ENCODE results near the gene SMTNL2. TPM values are rescaled to one million over a fixed set of nuclear protein-coding genes. Genes with fewer than 3 reads are reported as not detected.

Gene SMTNL2
- polyA plus RNA-seq = 1 to 10 TPM in 1 of 2 donors, under 1 TPM in 1; 0.53 to 1.4 TPM

- H3K4me3 ChIP-seq (ENCODE audit: low read depth in 1 of 2, low read length in 2 of 2) = peak within 1 kb of the TSS; percentile 40 to 48
- H3K27me3 ChIP-seq (ENCODE audit: control insufficient read depth in 1 of 2, insufficient read depth in 2 of 2, low read length in 2 of 2) = peaks cover 0 to 3% of the 10 kb centered on the region in 2 donors
- no peaks in the 10 kb centered on the region for H3K36me3 ChIP-seq (ENCODE audit: control insufficient read depth in 2 of 2, insufficient read depth in 2 of 2, low read length in 1 of 2)
- H3K27ac ChIP-seq (ENCODE audit: low read depth in 2 of 2, low read length in 1 of 2) = peak within 1 kb of the TSS; percentile 31 to 47
- WGBS, 2 donors = 0 to 1% methylated on average over 68 to 100 of the region's 100 CpGs
- H3K9me3 ChIP-seq (ENCODE audit: control insufficient read depth in 2 of 2, insufficient read depth in 1 of 2, low read depth in 1 of 2, low read length in 1 of 2) = no peaks in the 10 kb centered on the region
- H3K4me1 ChIP-seq (ENCODE audit: control insufficient read depth in 2 of 2, insufficient read depth in 2 of 2, low read length in 1 of 2) = peaks cover 5% of the 10 kb centered on the region in 2 donors
These were observed at the start of gene SMTNL2 for GRCh38 chr17:4584101-4584916. TSS of gene SMTNL2 (plus strand) at chr17:4584529. CDS start at chr17:4584606, 77 bp downstream.

- Histone ChIP-seq H3K9me3 (ENCODE audit: control insufficient read depth in 2 of 2, insufficient read depth in 1 of 2, low read depth in 1 of 2, low read length in 1 of 2) (peaks cover 0 to 4% of the 10 kb centered on the region in 2 donors), H3K4me3 (ENCODE audit: low read depth in 1 of 2, low read length in 2 of 2) (no peak overlapping the region), H3K27me3 (ENCODE audit: control insufficient read depth in 1 of 2, insufficient read depth in 2 of 2, low read length in 2 of 2) (no peaks in the 10 kb centered on the region), H3K36me3 (ENCODE audit: control insufficient read depth in 2 of 2, insufficient read depth in 2 of 2, low read length in 1 of 2) (peaks cover 0 to 17% of the 10 kb centered on the region in 2 donors), H3K4me1 (ENCODE audit: control insufficient read depth in 2 of 2, insufficient read depth in 2 of 2, low read length in 1 of 2) (peaks cover 3 to 30% of the 10 kb centered on the region in 2 donors), H3K27ac (ENCODE audit: low read depth in 2 of 2, low read length in 1 of 2) (peak overlapping the region; percentile 2 to 55)
- 55 to 67% methylated on average over 27 of the region's 27 CpGs for WGBS, 2 donors
These were observed 49.2 kb upstream of the SMTNL2 start for GRCh38 chr17:4534928-4535666.

GRCh38 chr17:4535667-4536258 is 48.6 kb upstream of the SMTNL2 start:
- H3K4me3 ChIP-seq (ENCODE audit: low read depth in 1 of 2, low read length in 2 of 2) = no peak overlapping the region
- peaks cover 4 to 24% of the 10 kb centered on the region in 2 donors for H3K36me3 ChIP-seq (ENCODE audit: control insufficient read depth in 2 of 2, insufficient read depth in 2 of 2, low read length in 1 of 2)

GRCh38 chr17:4536259-4536741 is 48.0 kb upstream of the SMTNL2 start:
- H3K4me3 ChIP-seq (ENCODE audit: low read depth in 1 of 2, low read length in 2 of 2) = no peak overlapping the region

More at GRCh38 chr17:4535667-4536258, 48.6 kb upstream of the SMTNL2 start:
- Histone ChIP-seq H3K4me1 (ENCODE audit: control insufficient read depth in 2 of 2, insufficient read depth in 2 of 2, low read length in 1 of 2) (peaks cover 3 to 30% of the 10 kb centered on the region in 2 donors), H3K27ac (ENCODE audit: low read depth in 2 of 2, low read length in 1 of 2) (peak overlapping the region in 1 of 2 donors; percentile 3), H3K9me3 (ENCODE audit: control insufficient read depth in 2 of 2, insufficient read depth in 1 of 2, low read depth in 1 of 2, low read length in 1 of 2) (peaks cover 0 to 4% of the 10 kb centered on the region in 2 donors), H3K27me3 (ENCODE audit: control insufficient read depth in 1 of 2, insufficient read depth in 2 of 2, low read length in 2 of 2) (no peaks in the 10 kb centered on the region)
- WGBS, 2 donors = 59 to 66% methylated on average over 15 to 19 of the region's 19 CpGs

GRCh38 chr17:4536742-4537411 is 47.5 kb upstream of the SMTNL2 start:
- 33 to 44% methylated on average over 17 to 18 of the region's 18 CpGs for WGBS, 2 donors
- H3K36me3 ChIP-seq (ENCODE audit: control insufficient read depth in 2 of 2, insufficient read depth in 2 of 2, low read length in 1 of 2) = peaks cover 4 to 33% of the 10 kb centered on the region in 2 donors
- peak overlapping the region; percentile 32 to 53 for H3K27ac ChIP-seq (ENCODE audit: low read depth in 2 of 2, low read length in 1 of 2)
- peaks cover 3 to 30% of the 10 kb centered on the region in 2 donors for H3K4me1 ChIP-seq (ENCODE audit: control insufficient read depth in 2 of 2, insufficient read depth in 2 of 2, low read length in 1 of 2)
- no peaks in the 10 kb centered on the region for H3K27me3 ChIP-seq (ENCODE audit: control insufficient read depth in 1 of 2, insufficient read depth in 2 of 2, low read length in 2 of 2)
- H3K9me3 ChIP-seq (ENCODE audit: control insufficient read depth in 2 of 2, insufficient read depth in 1 of 2, low read depth in 1 of 2, low read length in 1 of 2) = peaks cover 0 to 4% of the 10 kb centered on the region in 2 donors
- H3K4me3 ChIP-seq (ENCODE audit: low read depth in 1 of 2, low read length in 2 of 2) = no peak overlapping the region

More at GRCh38 chr17:4536259-4536741, 48.0 kb upstream of the SMTNL2 start:
- WGBS, 2 donors = 47 to 53% methylated on average over 19 of the region's 19 CpGs
- H3K4me1 ChIP-seq (ENCODE audit: control insufficient read depth in 2 of 2, insufficient read depth in 2 of 2, low read length in 1 of 2) = peaks cover 3 to 30% of the 10 kb centered on the region in 2 donors
- H3K27ac ChIP-seq (ENCODE audit: low read depth in 2 of 2, low read length in 1 of 2) = peak overlapping the region in 1 of 2 donors; percentile 39
- H3K36me3 ChIP-seq (ENCODE audit: control insufficient read depth in 2 of 2, insufficient read depth in 2 of 2, low read length in 1 of 2) = peaks cover 4 to 28% of the 10 kb centered on the region in 2 donors
- peaks cover 0 to 4% of the 10 kb centered on the region in 2 donors for H3K9me3 ChIP-seq (ENCODE audit: control insufficient read depth in 2 of 2, insufficient read depth in 1 of 2, low read depth in 1 of 2, low read length in 1 of 2)
- H3K27me3 ChIP-seq (ENCODE audit: control insufficient read depth in 1 of 2, insufficient read depth in 2 of 2, low read length in 2 of 2) = no peaks in the 10 kb centered on the region

- WGBS, 2 donors = 60 to 71% methylated on average over 19 of the region's 19 CpGs
- no peaks in the 10 kb centered on the region for H3K27me3 ChIP-seq (ENCODE audit: control insufficient read depth in 1 of 2, insufficient read depth in 2 of 2, low read length in 2 of 2)
- no peak overlapping the region for H3K4me3 ChIP-seq (ENCODE audit: low read depth in 1 of 2, low read length in 2 of 2)
- peak overlapping the region; percentile 32 to 53 for H3K27ac ChIP-seq (ENCODE audit: low read depth in 2 of 2, low read length in 1 of 2)
- peaks cover 0 to 4% of the 10 kb centered on the region in 2 donors for H3K9me3 ChIP-seq (ENCODE audit: control insufficient read depth in 2 of 2, insufficient read depth in 1 of 2, low read depth in 1 of 2, low read length in 1 of 2)
- H3K4me1 ChIP-seq (ENCODE audit: control insufficient read depth in 2 of 2, insufficient read depth in 2 of 2, low read length in 1 of 2) = peaks cover 3 to 30% of the 10 kb centered on the region in 2 donors
- peaks cover 9 to 41% of the 10 kb centered on the region in 2 donors for H3K36me3 ChIP-seq (ENCODE audit: control insufficient read depth in 2 of 2, insufficient read depth in 2 of 2, low read length in 1 of 2)
These were observed 46.7 kb upstream of the SMTNL2 start for GRCh38 chr17:4537451-4538235.

GRCh38 chr17:4538236-4539002 is 45.9 kb upstream of the SMTNL2 start:
- 68 to 70% methylated on average over 13 of the region's 13 CpGs for WGBS, 2 donors
- no peaks in the 10 kb centered on the region for H3K9me3 ChIP-seq (ENCODE audit: control insufficient read depth in 2 of 2, insufficient read depth in 1 of 2, low read depth in 1 of 2, low read length in 1 of 2)
- no peak overlapping the region for H3K4me3 ChIP-seq (ENCODE audit: low read depth in 1 of 2, low read length in 2 of 2)
- peaks cover 9 to 48% of the 10 kb centered on the region in 2 donors for H3K36me3 ChIP-seq (ENCODE audit: control insufficient read depth in 2 of 2, insufficient read depth in 2 of 2, low read length in 1 of 2)
- no peaks in the 10 kb centered on the region for H3K27me3 ChIP-seq (ENCODE audit: control insufficient read depth in 1 of 2, insufficient read depth in 2 of 2, low read length in 2 of 2)
- peaks cover 3 to 29% of the 10 kb centered on the region in 2 donors for H3K4me1 ChIP-seq (ENCODE audit: control insufficient read depth in 2 of 2, insufficient read depth in 2 of 2, low read length in 1 of 2)
- peak overlapping the region in 1 of 2 donors; percentile 13 for H3K27ac ChIP-seq (ENCODE audit: low read depth in 2 of 2, low read length in 1 of 2)

GRCh38 chr17:4539025-4539424 is 45.3 kb upstream of the SMTNL2 start:
- Histone ChIP-seq H3K9me3 (ENCODE audit: control insufficient read depth in 2 of 2, insufficient read depth in 1 of 2, low read depth in 1 of 2, low read length in 1 of 2) (no peaks in the 10 kb centered on the region), H3K4me1 (ENCODE audit: control insufficient read depth in 2 of 2, insufficient read depth in 2 of 2, low read length in 1 of 2) (peaks cover 3 to 26% of the 10 kb centered on the region in 2 donors), H3K4me3 (ENCODE audit: low read depth in 1 of 2, low read length in 2 of 2) (no peak overlapping the region), H3K36me3 (ENCODE audit: control insufficient read depth in 2 of 2, insufficient read depth in 2 of 2, low read length in 1 of 2) (peaks cover 9 to 54% of the 10 kb centered on the region in 2 donors), H3K27ac (ENCODE audit: low read depth in 2 of 2, low read length in 1 of 2) (no peak overlapping the region), H3K27me3 (ENCODE audit: control insufficient read depth in 1 of 2, insufficient read depth in 2 of 2, low read length in 2 of 2) (no peaks in the 10 kb centered on the region)
- WGBS, 2 donors = 75 to 77% methylated on average over 8 of the region's 8 CpGs
